K562 (cell line): ENCODE measurements around the gene CNKSR3.
"Not testable (repeated sequence)": the region's sequence is repeated elsewhere in the genome, so short reads cannot be mapped to it uniquely, and the experiment has no call there.

Source experiments
- CTCF ChIP-seq, 3 experiments: IDR thresholded peaks in 2 of 3; conservative IDR thresholded peaks in 1 of 3; 2 replicates each; pipeline ENCODE4 v1.5.1; 2011 to 2012; ENCODE audit warnings: low read length in 3 of 3, mild to moderate bottlenecking in 3 of 3, control low read depth in 2 of 3, improper control_type of control experiment in 1 of 3, inconsistent platforms in 1 of 3, low read depth in 1 of 3, mixed read lengths in 1 of 3, moderate library complexity in 1 of 3; ENCODE audit not compliant: insufficient read depth in 2 of 3
- ESRRA ChIP-seq: fragments of 450-650 bp; IDR thresholded peaks from 2 replicates; pipeline ENCODE4 v1.6.1; 2014; ENCODE audit warnings: low read depth, mild to moderate bottlenecking, moderate library complexity, borderline replicate concordance
- GTF2F1 ChIP-seq: IDR thresholded peaks from 2 replicates; pipeline ENCODE4 v1.6.1; 2011; ENCODE audit warnings: low read depth, low read length, improper control_type of control experiment
- NELFE ChIP-seq: IDR thresholded peaks from 2 replicates; pipeline ENCODE4 v1.6.1; 2011; ENCODE audit warnings: mild to moderate bottlenecking; ENCODE audit not compliant: insufficient read depth, insufficient read length
- RB1 ChIP-seq: fragments of 450-650 bp; IDR thresholded peaks from 2 replicates; pipeline ENCODE4 v1.6.1; 2017; ENCODE audit warnings: low read depth, mild to moderate bottlenecking
- RFX5 ChIP-seq: IDR thresholded peaks from 2 replicates; pipeline ENCODE4 v1.6.1; 2011; ENCODE audit warnings: low read depth, mild to moderate bottlenecking, improper control_type of control experiment, low read length
- SMARCB1 ChIP-seq: IDR thresholded peaks from 2 replicates; pipeline ENCODE4 v1.6.1; 2011; ENCODE audit warnings: improper control_type of control experiment, low read depth; ENCODE audit not compliant: insufficient read length
- SMC3 ChIP-seq: conservative IDR thresholded peaks from 2 replicates; pipeline ENCODE4 v1.6.1; 2011; ENCODE audit warnings: low read depth, low read length, improper control_type of control experiment; ENCODE audit not compliant: insufficient read depth
- TF ChIP-seq, protein P1 (sequence below): fragments of 250-450 bp; sonication (Bioruptor Pico); IDR thresholded peaks from 2 replicates; pipeline ENCODE4 v1.4.0; 2020
- TF ChIP-seq, protein P2 (sequence below): sonication (generic); formaldehyde crosslinking; IDR thresholded peaks from 2 replicates; pipeline ENCODE4 v1.8.0; 2023; ENCODE audit warnings: missing genetic modification reagents, mild to moderate bottlenecking, borderline replicate concordance

GRCh38 chr6:154541837-154542236 lies 31.4 kb upstream of the CNKSR3 start:
- TF ChIP-seq CTCF (IDR thresholded peaks at IDR 0.05 in 2 of 3, conservative IDR thresholded peaks at IDR 0.05 in 1 of 3; ENCODE audit: insufficient read depth in 2 of 3, low read depth in 1 of 3, low read length in 3 of 3); ESRRA; SMC3; RB1; NELFE; GTF2F1; SMARCB1; RFX5: not testable (repeated sequence)
- TF ChIP-seq, protein P1, sequence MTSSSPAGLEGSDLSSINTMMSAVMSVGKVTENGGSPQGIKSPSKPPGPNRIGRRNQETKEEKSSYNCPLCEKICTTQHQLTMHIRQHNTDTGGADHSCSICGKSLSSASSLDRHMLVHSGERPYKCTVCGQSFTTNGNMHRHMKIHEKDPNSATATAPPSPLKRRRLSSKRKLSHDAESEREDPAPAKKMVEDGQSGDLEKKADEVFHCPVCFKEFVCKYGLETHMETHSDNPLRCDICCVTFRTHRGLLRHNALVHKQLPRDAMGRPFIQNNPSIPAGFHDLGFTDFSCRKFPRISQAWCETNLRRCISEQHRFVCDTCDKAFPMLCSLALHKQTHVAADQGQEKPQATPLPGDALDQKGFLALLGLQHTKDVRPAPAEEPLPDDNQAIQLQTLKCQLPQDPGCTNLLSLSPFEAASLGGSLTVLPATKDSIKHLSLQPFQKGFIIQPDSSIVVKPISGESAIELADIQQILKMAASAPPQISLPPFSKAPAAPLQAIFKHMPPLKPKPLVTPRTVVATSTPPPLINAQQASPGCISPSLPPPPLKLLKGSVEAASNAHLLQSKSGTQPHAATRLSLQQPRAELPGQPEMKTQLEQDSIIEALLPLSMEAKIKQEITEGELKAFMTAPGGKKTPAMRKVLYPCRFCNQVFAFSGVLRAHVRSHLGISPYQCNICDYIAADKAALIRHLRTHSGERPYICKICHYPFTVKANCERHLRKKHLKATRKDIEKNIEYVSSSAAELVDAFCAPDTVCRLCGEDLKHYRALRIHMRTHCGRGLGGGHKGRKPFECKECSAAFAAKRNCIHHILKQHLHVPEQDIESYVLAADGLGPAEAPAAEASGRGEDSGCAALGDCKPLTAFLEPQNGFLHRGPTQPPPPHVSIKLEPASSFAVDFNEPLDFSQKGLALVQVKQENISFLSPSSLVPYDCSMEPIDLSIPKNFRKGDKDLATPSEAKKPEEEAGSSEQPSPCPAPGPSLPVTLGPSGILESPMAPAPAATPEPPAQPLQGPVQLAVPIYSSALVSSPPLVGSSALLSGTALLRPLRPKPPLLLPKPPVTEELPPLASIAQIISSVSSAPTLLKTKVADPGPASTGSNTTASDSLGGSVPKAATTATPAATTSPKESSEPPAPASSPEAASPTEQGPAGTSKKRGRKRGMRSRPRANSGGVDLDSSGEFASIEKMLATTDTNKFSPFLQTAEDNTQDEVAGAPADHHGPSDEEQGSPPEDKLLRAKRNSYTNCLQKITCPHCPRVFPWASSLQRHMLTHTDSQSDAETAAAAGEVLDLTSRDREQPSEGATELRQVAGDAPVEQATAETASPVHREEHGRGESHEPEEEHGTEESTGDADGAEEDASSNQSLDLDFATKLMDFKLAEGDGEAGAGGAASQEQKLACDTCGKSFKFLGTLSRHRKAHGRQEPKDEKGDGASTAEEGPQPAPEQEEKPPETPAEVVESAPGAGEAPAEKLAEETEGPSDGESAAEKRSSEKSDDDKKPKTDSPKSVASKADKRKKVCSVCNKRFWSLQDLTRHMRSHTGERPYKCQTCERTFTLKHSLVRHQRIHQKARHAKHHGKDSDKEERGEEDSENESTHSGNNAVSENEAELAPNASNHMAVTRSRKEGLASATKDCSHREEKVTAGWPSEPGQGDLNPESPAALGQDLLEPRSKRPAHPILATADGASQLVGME, result not testable (repeated sequence)
- TF ChIP-seq, protein P2, sequence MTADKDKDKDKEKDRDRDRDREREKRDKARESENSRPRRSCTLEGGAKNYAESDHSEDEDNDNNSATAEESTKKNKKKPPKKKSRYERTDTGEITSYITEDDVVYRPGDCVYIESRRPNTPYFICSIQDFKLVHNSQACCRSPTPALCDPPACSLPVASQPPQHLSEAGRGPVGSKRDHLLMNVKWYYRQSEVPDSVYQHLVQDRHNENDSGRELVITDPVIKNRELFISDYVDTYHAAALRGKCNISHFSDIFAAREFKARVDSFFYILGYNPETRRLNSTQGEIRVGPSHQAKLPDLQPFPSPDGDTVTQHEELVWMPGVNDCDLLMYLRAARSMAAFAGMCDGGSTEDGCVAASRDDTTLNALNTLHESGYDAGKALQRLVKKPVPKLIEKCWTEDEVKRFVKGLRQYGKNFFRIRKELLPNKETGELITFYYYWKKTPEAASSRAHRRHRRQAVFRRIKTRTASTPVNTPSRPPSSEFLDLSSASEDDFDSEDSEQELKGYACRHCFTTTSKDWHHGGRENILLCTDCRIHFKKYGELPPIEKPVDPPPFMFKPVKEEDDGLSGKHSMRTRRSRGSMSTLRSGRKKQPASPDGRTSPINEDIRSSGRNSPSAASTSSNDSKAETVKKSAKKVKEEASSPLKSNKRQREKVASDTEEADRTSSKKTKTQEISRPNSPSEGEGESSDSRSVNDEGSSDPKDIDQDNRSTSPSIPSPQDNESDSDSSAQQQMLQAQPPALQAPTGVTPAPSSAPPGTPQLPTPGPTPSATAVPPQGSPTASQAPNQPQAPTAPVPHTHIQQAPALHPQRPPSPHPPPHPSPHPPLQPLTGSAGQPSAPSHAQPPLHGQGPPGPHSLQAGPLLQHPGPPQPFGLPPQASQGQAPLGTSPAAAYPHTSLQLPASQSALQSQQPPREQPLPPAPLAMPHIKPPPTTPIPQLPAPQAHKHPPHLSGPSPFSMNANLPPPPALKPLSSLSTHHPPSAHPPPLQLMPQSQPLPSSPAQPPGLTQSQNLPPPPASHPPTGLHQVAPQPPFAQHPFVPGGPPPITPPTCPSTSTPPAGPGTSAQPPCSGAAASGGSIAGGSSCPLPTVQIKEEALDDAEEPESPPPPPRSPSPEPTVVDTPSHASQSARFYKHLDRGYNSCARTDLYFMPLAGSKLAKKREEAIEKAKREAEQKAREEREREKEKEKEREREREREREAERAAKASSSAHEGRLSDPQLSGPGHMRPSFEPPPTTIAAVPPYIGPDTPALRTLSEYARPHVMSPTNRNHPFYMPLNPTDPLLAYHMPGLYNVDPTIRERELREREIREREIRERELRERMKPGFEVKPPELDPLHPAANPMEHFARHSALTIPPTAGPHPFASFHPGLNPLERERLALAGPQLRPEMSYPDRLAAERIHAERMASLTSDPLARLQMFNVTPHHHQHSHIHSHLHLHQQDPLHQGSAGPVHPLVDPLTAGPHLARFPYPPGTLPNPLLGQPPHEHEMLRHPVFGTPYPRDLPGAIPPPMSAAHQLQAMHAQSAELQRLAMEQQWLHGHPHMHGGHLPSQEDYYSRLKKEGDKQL, result not testable (repeated sequence)
